ENCODE data around the gene ZKSCAN1. TPM values are rescaled to one million over a fixed set of nuclear protein-coding genes. Genes with fewer than 3 reads are reported as not detected.

Gene ZKSCAN1
- total RNA-seq, 1 experiment from 2014 or later, result 29.8 TPM

GRCh38 chr7:100010901-100011300, 4.5 kb upstream of the ZKSCAN1 start:
- H2BK5ac ChIP-seq (ENCODE audit: insufficient read length, low read length), result no peak overlapping the region
- H3K4ac ChIP-seq (ENCODE audit: low read depth, low read length), result no peak overlapping the region
- peaks cover under 1% of the 10 kb centered on the region for H3K23me2 ChIP-seq (ENCODE audit: insufficient read length, low read depth, low read length, poor library complexity, severe bottlenecking)
- H3K4me3 Mint-ChIP-seq, result no peak overlapping the region
- no peak overlapping the region for H2AFZ ChIP-seq (ENCODE audit: low read length)
- H3K9me3 Mint-ChIP-seq, result no peaks in the 10 kb centered on the region
- H3K9me3 ChIP-seq (ENCODE audit: control insufficient read depth, low read depth, low read length), result no peaks in the 10 kb centered on the region
- no peaks in the 10 kb centered on the region for H3K27me3 ChIP-seq (ENCODE audit: insufficient read depth, low read length)
- no peak overlapping the region for H3K27ac ChIP-seq (ENCODE audit: insufficient read length, low read depth, low read length)
- H3K4me1 Mint-ChIP-seq, result peaks cover 4 to 9% of the 10 kb centered on the region in 2 experiments
- H3K4me1 ChIP-seq (ENCODE audit: insufficient read depth, low read length), result no peaks in the 10 kb centered on the region
- no peaks in the 10 kb centered on the region for H3K79me1 ChIP-seq (ENCODE audit: insufficient read depth, low read depth, low read length, poor library complexity, severe bottlenecking)
- H2BK120ac ChIP-seq (ENCODE audit: low read depth, low read length, poor library complexity, severe bottlenecking), result no peak overlapping the region
- no peak overlapping the region for H3T11ph ChIP-seq (ENCODE audit: low read length)
- no peak overlapping the region for H2AK5ac ChIP-seq (ENCODE audit: insufficient read length, low read length)
- H3K79me2 ChIP-seq (ENCODE audit: insufficient read depth, low read length), result peaks cover under 1% of the 10 kb centered on the region
- H3K36me3 Mint-ChIP-seq (ENCODE audit: insufficient read depth in 1 of 3, low read depth in 3 of 3), result no peaks in the 10 kb centered on the region
- no peak overlapping the region for H4K8ac ChIP-seq (replicated peaks; ENCODE audit: insufficient read length, low read depth, low read length)
- no peak overlapping the region for H3K9ac ChIP-seq (ENCODE audit: extremely low read depth, insufficient read length, low read length)
- H3K56ac ChIP-seq (ENCODE audit: insufficient read length, low read depth, low read length), result no peak overlapping the region
- no peaks in the 10 kb centered on the region for H4K20me1 ChIP-seq (ENCODE audit: control insufficient read depth, insufficient read depth, insufficient read length)
- no peak overlapping the region for H2BK12ac ChIP-seq (ENCODE audit: insufficient read length, low read depth, low read length)
- H3K14ac ChIP-seq (ENCODE audit: insufficient read depth, low read length), result no peak overlapping the region
- peaks cover 10% of the 10 kb centered on the region for H3K27me3 Mint-ChIP-seq (ENCODE audit: low read depth)
- no peak overlapping the region; a peak in 1 of 7 replicates for H3K27ac Mint-ChIP-seq
- H3K23ac ChIP-seq (ENCODE audit: insufficient read length, low read depth, low read length), result no peak overlapping the region
- H4K5ac ChIP-seq (ENCODE audit: insufficient read length, low read depth, low read length), result no peak overlapping the region
- H4K91ac ChIP-seq (ENCODE audit: insufficient read length, low read depth, low read length), result no peak overlapping the region
- H2BK15ac ChIP-seq (ENCODE audit: low read depth, low read length), result no peak overlapping the region
- H3K18ac ChIP-seq (ENCODE audit: insufficient read length, low read depth, low read length), result no peak overlapping the region
- no peak overlapping the region for H3K4me2 ChIP-seq (ENCODE audit: insufficient read depth, insufficient read length, low read length)
- TF ChIP-seq, protein P1, sequence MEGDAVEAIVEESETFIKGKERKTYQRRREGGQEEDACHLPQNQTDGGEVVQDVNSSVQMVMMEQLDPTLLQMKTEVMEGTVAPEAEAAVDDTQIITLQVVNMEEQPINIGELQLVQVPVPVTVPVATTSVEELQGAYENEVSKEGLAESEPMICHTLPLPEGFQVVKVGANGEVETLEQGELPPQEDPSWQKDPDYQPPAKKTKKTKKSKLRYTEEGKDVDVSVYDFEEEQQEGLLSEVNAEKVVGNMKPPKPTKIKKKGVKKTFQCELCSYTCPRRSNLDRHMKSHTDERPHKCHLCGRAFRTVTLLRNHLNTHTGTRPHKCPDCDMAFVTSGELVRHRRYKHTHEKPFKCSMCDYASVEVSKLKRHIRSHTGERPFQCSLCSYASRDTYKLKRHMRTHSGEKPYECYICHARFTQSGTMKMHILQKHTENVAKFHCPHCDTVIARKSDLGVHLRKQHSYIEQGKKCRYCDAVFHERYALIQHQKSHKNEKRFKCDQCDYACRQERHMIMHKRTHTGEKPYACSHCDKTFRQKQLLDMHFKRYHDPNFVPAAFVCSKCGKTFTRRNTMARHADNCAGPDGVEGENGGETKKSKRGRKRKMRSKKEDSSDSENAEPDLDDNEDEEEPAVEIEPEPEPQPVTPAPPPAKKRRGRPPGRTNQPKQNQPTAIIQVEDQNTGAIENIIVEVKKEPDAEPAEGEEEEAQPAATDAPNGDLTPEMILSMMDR (conservative IDR thresholded peaks at IDR 0.05), result no peak
- DNase-seq, result no peak
- no peak overlapping the region for H2BK20ac ChIP-seq (ENCODE audit: low read depth, low read length, poor library complexity, severe bottlenecking)
- WGBS (ENCODE audit: extremely low coverage, insufficient read length, low lambda C conversion rate), result no CpG with 5 or more reads among the region's 2 CpGs

Measured in H9 (cell line).